Activated naive CD4-positive, alpha-beta T cell treated with anti-CD3 and anti-CD28 coated beads, Interleukin-2, amount 50 U/mL, for 72 hours (primary cell): ENCODE measurements around the gene STARD3NL. TPM values are rescaled to one million over a fixed set of nuclear protein-coding genes. Genes with fewer than 3 reads are reported as not detected.
A peak's percentile ranks its signal among the peaks of the same experiment; 100 is the strongest.

Source experiments
- ATAC-seq, 2 donors: fragments of 150-1000 bp; cut with Tn5 transposase; 2 replicates each; pipeline ENCODE4 v1.10.0; 2021; ENCODE audit warnings: mild to moderate bottlenecking in 2 of 2, moderate library complexity in 2 of 2
- DNase-seq, 2 donors: peaks; one replicate each; pipeline ENCODE4 v3.0.0; 2021 to 2022; ENCODE audit warnings: low spot score in 2 of 2
- H3K27ac Mint-ChIP-seq, 2 donors: one replicate each; pipeline ENCODE4 v1.8.0; 2022; ENCODE audit warnings: mild to moderate bottlenecking in 2 of 2, mixed read lengths in 2 of 2
- H3K36me3 Mint-ChIP-seq, 2 donors: one replicate each; pipeline ENCODE4 v1.8.0; 2022; ENCODE audit warnings: mixed read lengths in 2 of 2
- H3K9me3 Mint-ChIP-seq, 2 donors: one replicate each; pipeline ENCODE4 v1.8.0; 2022; ENCODE audit warnings: mixed read lengths in 2 of 2
- total RNA-seq, 2 donors: library from RNA; stranded (reverse); gene quantifications; one replicate each; pipeline ENCODE4 v1.2.3, GENCODE V29; 2022

STARD3NL gene
- total RNA-seq, 2 donors from 2014 or later: 21.5 to 28.7 TPM

DNA sequence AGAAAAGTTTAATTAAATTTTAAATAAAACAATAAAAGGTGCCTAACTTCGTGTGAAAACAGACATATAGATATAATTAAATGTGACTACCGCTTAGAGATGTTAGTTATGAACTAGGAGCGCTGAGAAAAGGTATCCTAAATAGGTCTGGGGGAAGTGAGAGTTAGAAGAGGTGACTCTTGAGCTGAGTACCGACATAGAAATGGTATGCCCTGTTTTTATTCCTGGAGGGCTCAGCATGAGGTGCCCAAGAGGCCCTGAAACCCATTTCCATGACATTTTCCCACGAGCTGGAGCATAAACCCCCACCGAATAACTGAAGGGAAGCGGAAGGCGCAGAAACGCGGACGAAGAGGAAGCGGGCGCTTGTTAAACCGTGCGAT is 433 bp upstream of the STARD3NL start:
- Mint-ChIP-seq H3K27ac (peak overlapping the region; percentile 85 to 94), H3K9me3 (no peaks in the 10 kb centered on the region), H3K36me3 (peaks cover 8% of the 10 kb centered on the region in 2 donors)
- no peak for ATAC-seq
- DNase-seq: no peak

DNA sequence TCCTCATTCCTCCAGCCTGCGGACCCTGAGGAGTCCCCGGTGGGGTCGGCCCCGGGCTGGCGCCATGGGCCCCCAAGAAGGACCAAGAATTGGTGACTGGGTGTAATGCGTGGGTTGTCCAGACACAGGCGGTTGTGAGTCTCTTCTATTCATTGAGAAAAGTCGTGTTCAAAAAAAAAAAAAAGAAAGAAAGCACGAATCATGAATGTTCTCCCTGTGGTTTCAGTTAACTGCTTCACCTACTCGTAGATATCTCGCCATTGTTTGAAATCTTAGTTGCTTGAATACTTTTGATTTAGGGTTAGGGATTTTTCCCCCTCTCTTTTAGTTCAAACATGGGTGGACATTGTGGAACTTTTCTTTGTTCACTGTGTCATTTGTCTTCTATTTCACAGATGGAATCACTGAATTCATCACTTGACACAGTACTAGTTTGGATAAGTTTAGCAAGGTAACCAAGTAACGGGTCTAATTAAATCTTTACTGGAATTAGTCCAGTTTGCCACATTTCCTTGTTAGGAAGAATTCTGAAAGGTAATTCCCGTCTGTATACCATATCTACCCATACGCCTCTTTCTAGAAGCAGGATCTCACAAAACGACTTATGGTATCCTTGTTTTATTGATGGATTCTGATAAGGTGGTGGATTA is 775 bp downstream of the STARD3NL start:
- ATAC-seq: peak; percentile 34 to 52
- H3K9me3 Mint-ChIP-seq: peaks cover 0 to under 1% of the 10 kb centered on the region in 2 donors
- no peak for DNase-seq
- H3K36me3 Mint-ChIP-seq: peaks cover 8 to 9% of the 10 kb centered on the region in 2 donors
- peak overlapping the region; percentile 90 to 94 for H3K27ac Mint-ChIP-seq

DNA sequence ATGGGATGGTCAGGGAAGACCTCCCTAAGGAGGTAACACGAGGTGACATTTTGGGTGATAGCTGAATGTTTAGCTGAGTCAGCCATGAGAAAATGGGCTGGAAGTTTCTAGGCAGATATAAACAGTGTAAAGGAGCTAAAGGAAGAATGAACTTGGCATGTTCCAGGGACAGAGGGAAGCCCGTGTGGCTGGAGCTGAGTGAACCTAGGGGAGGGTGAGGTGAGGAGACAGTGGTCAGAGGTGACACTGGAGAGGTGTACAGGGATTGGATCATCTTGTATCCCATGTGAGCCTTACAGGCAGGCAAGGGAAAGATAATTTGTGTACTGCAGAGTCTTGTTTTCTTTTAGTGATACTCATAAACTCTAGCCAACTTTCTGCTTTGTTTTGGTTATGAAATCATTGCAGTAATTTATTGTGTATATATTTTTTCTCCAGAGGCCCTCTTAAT is 1.8 kb downstream of the STARD3NL start:
- H3K36me3 Mint-ChIP-seq: peaks cover 8 to 15% of the 10 kb centered on the region in 2 donors
- H3K9me3 Mint-ChIP-seq: peaks cover 0 to 5% of the 10 kb centered on the region in 2 donors
- H3K27ac Mint-ChIP-seq: no peak overlapping the region
- DNase-seq (no peak), ATAC-seq (no peak)

DNA sequence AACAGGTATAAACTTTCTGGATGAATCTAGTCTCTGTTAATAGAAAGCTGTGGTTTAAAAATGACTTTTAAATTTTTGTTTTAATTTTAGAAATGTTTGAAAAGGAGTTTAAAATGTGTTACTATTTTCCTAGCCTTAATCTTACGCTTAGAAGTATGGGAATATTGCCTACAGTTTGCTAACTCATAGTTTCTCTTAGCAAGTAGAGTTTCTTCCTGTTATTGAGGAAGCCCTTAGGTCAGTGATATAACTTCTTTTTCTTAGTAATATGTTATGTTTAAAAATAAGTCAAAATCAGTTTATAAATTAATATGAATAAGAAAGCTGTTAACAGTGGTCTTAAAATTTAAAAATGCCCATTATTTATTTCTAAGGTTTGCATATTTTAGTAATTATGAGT is 3.1 kb downstream of the STARD3NL start:
- no peak for DNase-seq

DNA sequence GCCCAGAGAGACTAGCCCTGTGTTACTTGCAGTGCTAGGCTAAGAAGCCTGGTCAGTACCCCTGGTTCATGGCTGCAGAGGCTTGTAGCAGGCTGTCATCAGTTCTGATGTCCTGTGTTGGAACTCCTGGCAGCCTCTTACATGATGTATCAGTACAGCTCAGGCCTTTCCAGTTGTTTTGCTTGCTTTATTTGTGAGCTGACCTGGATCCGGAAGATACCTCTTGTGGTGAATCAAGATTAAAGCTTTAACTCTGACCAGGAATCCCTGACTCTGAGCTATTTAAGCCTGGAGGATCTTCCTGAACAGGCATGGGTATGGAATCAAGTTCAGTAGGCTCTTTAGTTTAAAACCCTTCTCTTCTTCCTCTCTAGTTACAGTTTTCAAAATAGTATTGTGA is 4.4 kb downstream of the STARD3NL start:
- H3K9me3 Mint-ChIP-seq: peaks cover 0 to 5% of the 10 kb centered on the region in 2 donors
- ATAC-seq: no peak
- no peak for DNase-seq
- peaks cover 8 to 21% of the 10 kb centered on the region in 2 donors for H3K36me3 Mint-ChIP-seq
- H3K27ac Mint-ChIP-seq: no peak overlapping the region

More for the DNA sequence above, 3.1 kb downstream of the STARD3NL start:
- peaks cover 0 to 5% of the 10 kb centered on the region in 2 donors for H3K9me3 Mint-ChIP-seq
- peaks cover 8 to 21% of the 10 kb centered on the region in 2 donors for H3K36me3 Mint-ChIP-seq
- no peak overlapping the region for H3K27ac Mint-ChIP-seq
- no peak for ATAC-seq

DNA sequence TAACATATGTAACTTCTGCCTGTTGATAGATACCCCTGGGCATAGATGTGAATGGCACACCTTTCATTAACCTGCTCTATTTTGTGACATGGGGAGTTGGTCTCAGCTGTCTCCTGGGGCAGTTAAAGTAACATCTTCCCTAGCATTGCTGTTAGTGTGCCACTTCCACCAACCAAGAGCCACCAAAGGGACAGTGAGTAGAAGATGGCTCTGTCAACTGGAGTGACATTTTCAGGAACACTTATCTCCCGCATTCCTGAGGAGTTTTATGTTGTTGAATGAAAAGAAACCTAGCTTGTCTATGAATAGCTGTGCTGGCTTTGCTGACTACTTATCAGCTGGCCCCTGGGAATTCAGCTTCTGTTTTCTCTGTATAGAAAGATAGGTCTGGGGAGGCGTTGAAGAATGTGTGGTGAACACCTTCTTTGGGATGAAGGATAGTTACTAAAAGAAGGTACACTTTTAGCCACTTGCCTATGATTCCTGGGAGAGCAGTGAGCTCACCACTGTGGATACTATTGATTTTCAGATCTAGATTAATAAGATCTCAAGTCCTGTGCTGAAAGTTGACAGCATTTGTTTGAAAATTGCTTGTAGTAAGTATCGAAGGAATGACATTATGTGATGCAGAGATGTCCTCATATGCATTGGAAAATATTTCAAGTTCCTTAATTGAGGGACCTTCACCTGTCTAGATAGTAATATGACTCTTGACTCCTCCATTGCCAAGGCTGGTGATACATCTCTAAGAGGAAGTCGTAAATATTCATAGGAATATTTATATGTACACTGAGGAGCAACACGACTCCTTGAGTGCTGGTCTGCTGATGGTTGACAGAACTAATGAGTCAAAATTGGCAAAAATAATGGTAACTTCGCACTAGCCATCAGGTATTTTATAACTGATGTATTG is 7.6 kb downstream of the STARD3NL start:
- DNase-seq (no peak), ATAC-seq (no peak)
- Mint-ChIP-seq H3K27ac (no peak overlapping the region), H3K36me3 (peaks cover 0 to 13% of the 10 kb centered on the region in 2 donors), H3K9me3 (peaks cover 0 to 5% of the 10 kb centered on the region in 2 donors)

DNA sequence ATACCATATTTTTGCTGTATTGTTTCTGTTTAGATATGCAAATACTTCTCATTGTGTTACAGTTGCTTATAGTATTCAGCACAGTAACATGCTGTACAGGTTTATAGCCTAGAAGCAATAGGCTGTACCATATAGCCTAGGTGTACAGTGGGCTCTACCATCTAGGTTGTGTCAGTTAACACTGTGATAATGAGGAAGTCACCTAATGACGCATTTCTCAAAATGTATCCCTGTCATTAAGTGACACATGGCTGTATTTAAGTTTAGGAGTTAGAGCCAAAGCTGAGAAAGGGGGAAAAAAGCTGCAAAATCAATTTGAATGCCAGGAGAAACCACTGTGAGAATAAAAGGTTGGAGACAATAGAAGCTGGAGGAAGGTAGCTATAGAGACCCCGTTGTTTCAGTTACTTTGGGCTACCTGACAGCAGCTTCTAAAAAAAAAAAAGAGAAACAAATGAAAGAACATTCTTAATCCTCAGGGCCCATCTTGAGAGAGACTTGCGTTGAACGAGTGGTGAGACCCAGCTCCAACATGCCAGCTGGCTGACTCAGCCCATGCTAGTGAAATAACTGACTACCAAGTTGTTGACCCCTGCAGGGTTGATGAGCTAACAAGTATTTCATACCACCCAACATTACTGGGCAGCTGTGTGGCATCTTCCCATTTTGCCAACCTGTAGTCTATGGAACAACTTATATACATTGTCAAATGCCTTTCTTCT is 8.7 kb downstream of the STARD3NL start:
- peaks cover 0 to 8% of the 10 kb centered on the region in 2 donors for H3K9me3 Mint-ChIP-seq
- H3K27ac Mint-ChIP-seq: no peak overlapping the region
- no peak for DNase-seq
- peaks cover 0 to 20% of the 10 kb centered on the region in 2 donors for H3K36me3 Mint-ChIP-seq
- no peak for ATAC-seq

DNA sequence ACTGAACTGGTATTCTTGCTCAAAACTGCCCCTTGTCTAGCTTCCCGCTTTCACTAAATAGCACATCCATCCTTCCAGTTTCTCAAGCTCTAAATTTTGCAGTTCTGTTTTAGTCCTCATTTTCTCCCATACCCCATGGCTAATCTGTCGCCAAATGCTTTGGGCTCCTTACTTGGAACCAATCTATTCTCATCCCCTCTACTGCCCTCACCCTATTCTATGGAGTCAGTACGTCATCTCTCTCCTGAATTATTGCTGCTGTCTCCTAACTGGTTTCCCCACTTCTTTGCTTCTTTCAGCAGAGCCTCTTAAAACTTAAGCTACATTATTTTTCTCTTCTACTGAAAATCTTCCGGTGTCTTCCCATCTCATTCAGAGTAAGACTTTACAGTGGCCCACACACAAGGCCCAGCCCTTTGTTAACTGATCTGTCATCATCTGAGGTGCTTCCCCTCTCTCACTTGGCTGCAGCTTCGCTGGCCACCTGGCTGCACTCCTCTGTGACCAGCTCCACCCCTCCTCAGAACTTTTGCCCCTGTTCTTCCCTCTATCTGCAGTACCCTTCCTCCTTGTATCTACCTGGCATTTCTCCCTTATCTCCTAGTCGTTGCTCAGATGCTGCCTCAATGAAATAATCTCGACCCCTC is 9.9 kb downstream of the STARD3NL start:
- no peak for ATAC-seq
- H3K36me3 Mint-ChIP-seq: peaks cover 0 to 25% of the 10 kb centered on the region in 2 donors

DNA sequence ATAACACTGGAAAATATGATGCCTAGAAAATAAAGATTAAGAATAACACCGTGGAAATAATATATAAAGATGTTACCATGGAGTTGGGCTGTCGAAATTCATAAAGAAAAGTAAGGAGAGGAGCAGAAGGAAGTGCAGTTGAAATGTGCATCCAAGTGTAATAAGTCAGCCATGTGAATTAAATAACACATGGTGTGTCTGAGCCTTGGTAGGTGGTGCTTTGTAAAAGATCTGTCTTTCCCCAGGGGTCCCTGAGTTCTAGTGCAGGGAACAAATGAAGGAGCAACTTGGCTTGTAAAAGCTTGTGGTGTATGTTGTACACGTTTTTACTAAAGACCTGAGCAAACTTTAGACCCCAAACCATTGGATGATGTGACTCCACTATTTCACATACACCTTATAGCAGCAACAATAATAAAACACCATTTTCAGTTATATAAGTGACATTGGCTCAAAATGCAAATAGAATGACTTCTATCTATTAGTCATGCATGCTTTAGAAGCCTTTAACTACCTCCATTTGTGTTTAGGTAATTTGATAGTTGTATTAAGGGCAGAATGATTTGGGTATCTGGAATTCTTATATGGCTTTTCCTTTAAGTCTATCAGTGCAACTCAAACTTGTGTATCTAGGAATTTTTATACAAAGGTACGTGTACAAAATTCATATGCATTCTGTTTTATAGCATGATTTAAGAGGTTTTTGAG is 11.3 kb downstream of the STARD3NL start:
- Mint-ChIP-seq H3K27ac (no peak overlapping the region), H3K9me3 (peaks cover 0 to 4% of the 10 kb centered on the region in 2 donors), H3K36me3 (peaks cover 0 to 18% of the 10 kb centered on the region in 2 donors)
- ATAC-seq (no peak), DNase-seq (no peak)

More for the DNA sequence above, 9.9 kb downstream of the STARD3NL start:
- DNase-seq: no peak
- H3K9me3 Mint-ChIP-seq: peaks cover 0 to 9% of the 10 kb centered on the region in 2 donors
- H3K27ac Mint-ChIP-seq: no peak overlapping the region

DNA sequence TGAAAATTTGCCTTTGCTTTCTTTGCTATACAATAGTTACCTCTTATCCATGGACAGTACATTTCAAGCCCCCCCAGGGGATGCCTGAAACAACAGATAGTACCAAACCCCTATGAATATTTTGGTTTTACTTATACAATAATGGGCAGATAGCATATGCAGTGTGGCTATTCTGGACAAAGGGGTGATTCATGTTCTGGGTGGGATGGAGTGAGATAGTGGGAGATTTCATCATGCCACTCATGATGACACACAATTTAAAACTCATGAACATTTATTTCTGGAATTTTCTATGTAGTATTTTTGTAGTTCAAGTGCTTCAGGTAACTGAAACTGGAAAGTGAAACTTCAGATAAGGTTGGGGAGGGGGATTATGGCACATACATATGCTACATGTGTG is 12.0 kb downstream of the STARD3NL start:
- Mint-ChIP-seq H3K27ac (no peak overlapping the region), H3K36me3 (peaks cover 0 to 18% of the 10 kb centered on the region in 2 donors), H3K9me3 (peaks cover 0 to 4% of the 10 kb centered on the region in 2 donors)
- DNase-seq (no peak), ATAC-seq (no peak)

DNA sequence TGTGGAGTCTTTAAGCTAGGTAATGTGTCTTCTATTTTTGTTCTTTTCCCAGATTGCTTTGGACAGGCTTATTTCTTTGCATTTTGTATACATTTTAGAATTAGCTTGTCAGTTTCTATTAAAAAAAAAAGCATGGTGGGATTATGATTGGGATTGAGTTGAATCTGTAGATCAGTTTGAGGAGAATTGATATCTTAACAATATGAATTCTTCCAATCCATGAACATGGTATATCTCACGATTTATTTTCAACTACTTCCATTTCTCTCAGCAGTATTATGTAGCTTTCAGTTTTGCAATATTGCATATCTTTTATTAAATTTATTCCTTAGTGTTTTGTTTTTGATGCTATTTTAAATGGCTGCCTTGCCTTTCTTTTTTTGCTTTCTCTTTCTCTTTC is 13.7 kb downstream of the STARD3NL start:
- peaks cover 0 to 4% of the 10 kb centered on the region in 2 donors for H3K9me3 Mint-ChIP-seq
- H3K36me3 Mint-ChIP-seq: peaks cover 0 to 12% of the 10 kb centered on the region in 2 donors
- DNase-seq (no peak), ATAC-seq (no peak)
- H3K27ac Mint-ChIP-seq: no peak overlapping the region

DNA sequence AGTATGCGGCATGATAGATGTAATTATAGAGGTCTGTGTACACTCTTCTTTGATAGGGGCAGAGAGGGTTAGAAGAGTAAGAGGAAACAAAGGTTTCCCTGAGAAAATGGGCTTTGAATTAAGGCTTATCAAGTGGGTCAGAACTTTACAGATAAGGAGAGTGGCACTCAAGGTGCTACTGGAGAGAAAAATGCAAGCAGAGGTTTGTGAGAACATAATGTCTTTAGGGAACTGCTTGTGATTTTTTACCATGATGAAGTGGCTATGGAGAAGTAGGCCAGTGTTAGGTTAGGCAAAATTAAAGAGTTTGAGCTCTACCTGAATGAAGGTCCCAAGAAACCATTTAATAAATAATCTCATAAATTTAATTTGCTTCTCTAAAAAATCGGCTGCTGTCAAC is 14.3 kb downstream of the STARD3NL start:
- Mint-ChIP-seq H3K9me3 (peaks cover 0 to 4% of the 10 kb centered on the region in 2 donors), H3K27ac (no peak overlapping the region), H3K36me3 (peaks cover 0 to 12% of the 10 kb centered on the region in 2 donors)
- ATAC-seq (no peak), DNase-seq (no peak)

DNA sequence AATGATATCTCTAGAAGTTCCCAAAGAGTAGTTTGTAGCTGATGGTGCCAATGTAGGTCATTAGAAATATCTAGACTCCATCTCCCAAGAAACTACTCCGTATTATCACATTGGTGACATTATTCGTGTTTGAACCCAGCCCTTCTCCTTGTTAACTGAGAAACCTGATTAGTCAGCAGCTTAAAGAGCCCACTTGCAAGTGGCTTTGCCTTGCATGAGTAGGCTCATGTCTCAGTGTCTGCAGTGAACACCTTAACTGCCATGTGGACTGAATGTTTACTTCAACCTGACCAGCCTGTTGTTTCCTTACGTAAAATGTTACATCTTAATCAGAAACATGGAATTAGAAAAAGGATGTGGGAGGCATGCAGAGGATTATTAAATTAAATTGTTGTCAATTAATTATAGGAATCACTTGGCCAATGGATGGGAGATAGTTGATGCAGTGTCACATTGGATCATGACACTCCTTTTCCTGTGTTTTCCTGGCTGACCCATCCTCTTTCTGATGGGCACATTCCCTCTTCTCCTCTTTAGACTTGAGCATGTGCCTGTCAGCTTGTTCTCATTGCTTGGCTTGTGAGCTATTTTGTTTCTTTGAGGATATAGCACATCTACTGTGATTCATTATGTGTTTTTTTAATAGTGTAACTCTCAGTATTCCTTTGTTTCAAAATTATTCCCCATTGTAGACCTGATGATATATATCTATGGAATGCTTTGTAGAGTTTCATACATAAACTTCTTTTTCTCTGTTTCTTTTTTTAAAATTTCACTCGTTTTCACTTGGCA is 18.0 kb downstream of the STARD3NL start:
- DNase-seq (no peak), ATAC-seq (no peak)
- peaks cover 0 to 4% of the 10 kb centered on the region in 2 donors for H3K9me3 Mint-ChIP-seq
- peaks cover 0 to 12% of the 10 kb centered on the region in 2 donors for H3K36me3 Mint-ChIP-seq
- H3K27ac Mint-ChIP-seq: peak overlapping the region in 1 of 2 donors; percentile 44

DNA sequence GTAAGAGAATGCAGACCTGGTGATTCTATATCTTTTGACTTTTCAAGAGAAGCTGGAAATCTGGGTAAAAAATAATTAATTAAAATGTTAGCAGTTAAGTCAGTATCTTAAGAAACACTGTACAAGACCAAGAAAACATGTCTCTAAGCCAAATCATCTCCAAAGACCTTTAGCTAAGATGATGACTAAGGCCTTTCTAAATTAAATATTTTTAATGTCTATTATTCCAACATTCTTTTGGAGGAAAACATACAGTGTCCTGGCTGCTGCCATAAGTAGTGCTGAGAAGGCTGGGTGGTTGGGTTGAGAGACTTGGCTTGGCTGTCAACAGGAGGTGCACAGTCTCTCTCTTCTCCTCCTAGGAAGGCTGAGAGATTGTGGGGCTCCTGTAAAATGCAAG is 20.3 kb downstream of the STARD3NL start:
- Mint-ChIP-seq H3K27ac (peak overlapping the region in 1 of 2 donors; percentile 65), H3K9me3 (no peaks in the 10 kb centered on the region), H3K36me3 (peaks cover 0 to 7% of the 10 kb centered on the region in 2 donors)
- DNase-seq: no peak
- ATAC-seq: no peak

DNA sequence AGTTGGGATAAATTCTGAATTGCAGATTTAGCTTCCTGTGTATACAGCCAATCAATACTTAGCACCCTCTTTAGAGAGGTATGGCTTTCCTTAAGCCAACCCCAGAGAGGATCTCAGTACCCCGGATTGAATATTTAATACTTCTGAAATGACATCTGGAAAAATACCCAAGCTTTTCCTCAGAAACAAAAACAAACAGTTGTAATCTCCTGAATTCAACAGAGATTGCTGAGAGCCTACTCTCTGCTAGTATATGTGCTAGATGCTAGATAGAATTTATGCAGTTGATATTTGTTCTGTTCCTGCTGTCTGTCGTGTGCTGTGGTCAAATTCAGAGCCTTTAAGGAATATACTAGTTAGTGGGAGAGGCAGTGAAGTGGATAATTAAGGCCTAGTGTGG is 21.1 kb downstream of the STARD3NL start:
- no peaks in the 10 kb centered on the region for H3K9me3 Mint-ChIP-seq
- no peak overlapping the region for H3K27ac Mint-ChIP-seq
- H3K36me3 Mint-ChIP-seq: peaks cover 0 to 7% of the 10 kb centered on the region in 2 donors
- DNase-seq (no peak), ATAC-seq (no peak)
